K562 (cell line): ENCODE results near the gene CPS1. TPM values are rescaled to one million over a fixed set of nuclear protein-coding genes. Genes with fewer than 3 reads are reported as not detected.

Source experiments
- ATAC-seq: fragments of 200-7000 bp; cut with Tn5 transposase; 3 replicates; pipeline ENCODE4 v1.9.1; 2020; ENCODE audit warnings: moderate library complexity
- BruUV-seq: library from RNA; stranded (reverse); fragments of 400-500 nt; replicated peaks from 2 replicates; lab custom pipeline; 2021; lab: Mats Ljungman, UMichigan
- CTCF ChIA-PET: fragments of 300-600 bp; formaldehyde crosslinking; extraction: SDS; loops from one replicate; lab custom pipeline; 2021; ENCODE audit warnings: low intra/inter-chr PET ratio; lab: Yijun Ruan, JAX
- POLR2A ChIA-PET: fragments of 300-600, 350-650 bp; sonication (Branson Sonifier 250); formaldehyde crosslinking; extraction: SDS; loops from one replicate; lab custom pipeline; 2021; ENCODE audit warnings: antibody characterized with exemption, inconsistent platforms; lab: Yijun Ruan, JAX
- DNase-seq, 4 experiments: peaks; one replicate each; pipeline versions ENCODE4 v3.0.0 to v3.0.0-alpha.2; 2011 to 2018; ENCODE audit warnings: low spot score in 3 of 4, mixed read lengths in 3 of 4; ENCODE audit errors: extremely low read depth in 1 of 4
- FAIRE-seq: peaks from 2 replicates; lab custom pipeline; 2011; peaks lifted over from hg19 to GRCh38; lab: Jason Lieb, UNC
- H2AFZ ChIP-seq: 2 replicates; pipeline ENCODE4 v1.6.0; 2011; ENCODE audit warnings: low read depth, low read length, control low read depth, inconsistent platforms
- H3K27ac ChIP-seq: fragments of 200-600 bp; 3 replicates; pipeline ENCODE4 v1.8.0; 2011; ENCODE audit warnings: low read depth, mild to moderate bottlenecking, control low read depth, inconsistent platforms, low read length, moderate library complexity, mixed read lengths; ENCODE audit errors: extremely low read depth
- H3K27me3 ChIP-seq, 2 experiments: fragments of 300-600 bp in 1 of 2; 2 replicates in 1 of 2; 3 replicates in 1 of 2; pipeline versions ENCODE4 v1.6.0 to v1.8.0; 2011; ENCODE audit warnings: inconsistent platforms in 2 of 2, low read length in 2 of 2, mild to moderate bottlenecking in 1 of 2, mixed read lengths in 1 of 2, moderate library complexity in 1 of 2; ENCODE audit not compliant: control insufficient read depth in 2 of 2, insufficient read depth in 2 of 2
- H3K36me3 ChIP-seq: fragments of 300-600 bp; 3 replicates; pipeline ENCODE4 v1.8.0; 2011; ENCODE audit warnings: mild to moderate bottlenecking, low read length, inconsistent platforms; ENCODE audit not compliant: control insufficient read depth, insufficient read depth
- H3K4me1 ChIP-seq, 2 experiments: fragments of 200-600 bp in 1 of 2; replicated peaks in 1 of 2; 2 replicates in 1 of 2; 3 replicates in 1 of 2; pipeline versions ENCODE4 v1.5.1 to v1.8.0; 2011; ENCODE audit warnings: inconsistent platforms in 2 of 2, low read length in 2 of 2, mild to moderate bottlenecking in 1 of 2, mixed read lengths in 1 of 2, moderate library complexity in 1 of 2; ENCODE audit not compliant: control insufficient read depth in 2 of 2, insufficient read depth in 2 of 2
- H3K4me2 ChIP-seq: 2 replicates; pipeline ENCODE4 v1.6.1; 2011; ENCODE audit warnings: low read length, control low read depth, inconsistent platforms, mixed read lengths; ENCODE audit not compliant: insufficient read depth
- H3K4me3 ChIP-seq: fragments of 200-600 bp; sonication (generic), shearing (Covaris generic); 2 replicates; pipeline ENCODE4 v1.5.1; 2016; ENCODE audit warnings: control low read depth, inconsistent platforms
- H3K79me2 ChIP-seq: fragments of 200-600 bp; 3 replicates; pipeline ENCODE4 v1.8.0; 2011; ENCODE audit warnings: low read length, inconsistent platforms; ENCODE audit not compliant: control insufficient read depth, insufficient read depth
- H3K9ac ChIP-seq, 2 experiments: 2 replicates each; pipeline versions ENCODE4 v1.6.0 to v1.6.1; 2011; ENCODE audit warnings: low read depth in 2 of 2, low read length in 2 of 2, control low read depth in 1 of 2, inconsistent platforms in 1 of 2, mild to moderate bottlenecking in 1 of 2, mixed read lengths in 1 of 2; ENCODE audit not compliant: insufficient read depth in 1 of 2
- H3K9me1 ChIP-seq: one replicate; pipeline ENCODE4 v1.6.0; 2011; ENCODE audit warnings: inconsistent platforms, mild to moderate bottlenecking, low read length, moderate library complexity; ENCODE audit not compliant: control insufficient read depth, insufficient read depth
- H3K9me3 ChIP-seq: replicated peaks from 2 replicates; pipeline ENCODE4 v1.5.1; 2011; ENCODE audit warnings: low read depth, low read length, inconsistent platforms; ENCODE audit not compliant: control insufficient read depth, insufficient read depth
- H4K20me1 ChIP-seq: replicated peaks from 2 replicates; pipeline ENCODE4 v1.6.1; 2011; ENCODE audit warnings: low read length, inconsistent platforms, mixed read lengths; ENCODE audit not compliant: control insufficient read depth, insufficient read depth
- EGR1 ChIP-seq: fragments of 450-650 bp; conservative IDR thresholded peaks from 2 replicates; pipeline ENCODE4 v1.6.1; 2017; ENCODE audit warnings: mild to moderate bottlenecking
- PCBP2 ChIP-seq: fragments of 200-400 bp; formaldehyde crosslinking; IDR thresholded peaks from 2 replicates; pipeline ENCODE4 v1.6.1; 2018; ENCODE audit warnings: low read length, low read depth, mild to moderate bottlenecking, moderate library complexity; ENCODE audit not compliant: poor library complexity, severe bottlenecking
- PTRF ChIP-seq: fragments of 450-650 bp; IDR thresholded peaks from 2 replicates; pipeline ENCODE4 v1.6.1; 2016; ENCODE audit warnings: mild to moderate bottlenecking, missing genetic modification characterization, missing compliant biosample characterization
- in situ Hi-C: fragments of 300-500 bp; cut with MboI; formaldehyde crosslinking; loops from 4 replicates; pipeline ENCODE4 v1.15.0; 2018; ENCODE audit warnings: inconsistent platforms, mixed read lengths
- intact Hi-C: fragments of 100-400 bp; cut with micrococcal nuclease; formaldehyde crosslinking; loops from 2 replicates; pipeline ENCODE4 v1.14.2; 2022
- polyA plus RNA-seq, 8 experiments: library from polyadenylated mRNA; depleted of rRNA in 4 of 8; stranded (reverse) in 5 of 8; unstranded in 3 of 8; fragments of >200 nt; fragmentation: Nextera tagmentation in 2 of 8; fragmentation: Illumina TruSeq in 1 of 8; extraction: Ambion mirVana in 2 of 8; extraction: Trizol in 1 of 8; gene quantifications; 2 replicates each; pipeline versions ENCODE4 v1.2.1 to v1.2.3, GENCODE V29; 2011 to 2014; ENCODE audit warnings: inconsistent platforms in 1 of 8, missing spikeins in 1 of 8
- total RNA-seq, 7 experiments: library from RNA; depleted of rRNA in 6 of 7; stranded (reverse); fragments of >200 nt in 6 of 7; fragmentation: Illumina TruSeq in 2 of 7; extraction: Trizol in 2 of 7; gene quantifications; 2 replicates each; pipeline versions ENCODE4 v1.2.1 to v1.2.3, GENCODE V29; 2011 to 2021; ENCODE audit warnings: low replicate concordance in 1 of 7
- TF ChIP-seq, protein P1 (sequence below): sonication (generic); formaldehyde crosslinking; IDR thresholded peaks from 2 replicates; pipeline ENCODE4 v1.9.0; 2022; ENCODE audit warnings: mild to moderate bottlenecking, missing genetic modification reagents
- TF ChIP-seq, protein P2 (sequence below): IDR thresholded peaks from 2 replicates; pipeline ENCODE4 v1.6.1; 2011; ENCODE audit warnings: borderline replicate concordance, low read depth, mild to moderate bottlenecking, moderate library complexity, low read length; ENCODE audit not compliant: insufficient read depth, poor library complexity, severe bottlenecking
- TF ChIP-seq, protein P3 (sequence below): fragments of 450-650 bp; IDR thresholded peaks from 2 replicates; pipeline ENCODE4 v1.6.1; 2016; ENCODE audit warnings: mild to moderate bottlenecking, moderate library complexity

The CPS1 gene
- total and polyA plus RNA-seq, 9 of the 15 experiments (the other 6 are each of a cell fraction or from before 2014, with no cell fraction given), result 2.4 to 13.5 (median 6.0) TPM

DNA sequence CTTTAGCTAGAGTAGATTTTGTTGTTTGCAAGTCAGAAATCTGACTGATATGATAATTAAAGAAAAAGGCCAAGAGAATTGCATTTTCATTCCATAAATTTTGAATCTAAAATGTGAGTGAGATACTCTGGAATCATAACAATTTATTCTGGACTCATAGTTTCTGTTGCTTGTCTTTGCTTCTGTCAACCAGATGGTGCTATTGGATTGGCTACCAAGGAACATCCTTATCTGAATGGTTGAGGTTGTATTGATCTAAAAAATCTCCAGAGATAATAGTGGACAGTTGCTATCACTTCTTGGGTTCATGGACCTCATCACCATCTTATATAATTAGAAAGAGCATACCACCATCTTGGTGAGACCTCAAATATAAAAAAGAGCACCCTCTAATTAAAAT, 34.0 kb upstream of the CPS1 start:
- intact Hi-C loops, result no loop called here
- DNase-seq (no peak), FAIRE-seq (no peak), ATAC-seq (no peak)
- Histone ChIP-seq H3K4me2 (no peak overlapping the region), H3K27ac (no peak overlapping the region), H3K27me3 (no peaks in the 10 kb centered on the region), H4K20me1 (no peaks in the 10 kb centered on the region), H3K9me3 (no peaks in the 10 kb centered on the region), H3K4me3 (no peak overlapping the region), H3K79me2 (no peaks in the 10 kb centered on the region), H3K9ac (no peak overlapping the region), H3K4me1 (no peaks in the 10 kb centered on the region), H2AFZ (no peak overlapping the region), H3K9me1 (no peaks in the 10 kb centered on the region), H3K36me3 (no peaks in the 10 kb centered on the region)
- ChIA-PET CTCF (no interaction called here), POLR2A (no interaction called here)
- in situ Hi-C loops, result no loop called here
- TF ChIP-seq PCBP2 (no peak), PTRF (no peak), EGR1 (no peak)
- TF ChIP-seq, protein P1, sequence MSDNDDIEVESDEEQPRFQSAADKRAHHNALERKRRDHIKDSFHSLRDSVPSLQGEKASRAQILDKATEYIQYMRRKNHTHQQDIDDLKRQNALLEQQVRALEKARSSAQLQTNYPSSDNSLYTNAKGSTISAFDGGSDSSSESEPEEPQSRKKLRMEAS (CRISPR knock-in tag), result no peak
- TF ChIP-seq, protein P2, sequence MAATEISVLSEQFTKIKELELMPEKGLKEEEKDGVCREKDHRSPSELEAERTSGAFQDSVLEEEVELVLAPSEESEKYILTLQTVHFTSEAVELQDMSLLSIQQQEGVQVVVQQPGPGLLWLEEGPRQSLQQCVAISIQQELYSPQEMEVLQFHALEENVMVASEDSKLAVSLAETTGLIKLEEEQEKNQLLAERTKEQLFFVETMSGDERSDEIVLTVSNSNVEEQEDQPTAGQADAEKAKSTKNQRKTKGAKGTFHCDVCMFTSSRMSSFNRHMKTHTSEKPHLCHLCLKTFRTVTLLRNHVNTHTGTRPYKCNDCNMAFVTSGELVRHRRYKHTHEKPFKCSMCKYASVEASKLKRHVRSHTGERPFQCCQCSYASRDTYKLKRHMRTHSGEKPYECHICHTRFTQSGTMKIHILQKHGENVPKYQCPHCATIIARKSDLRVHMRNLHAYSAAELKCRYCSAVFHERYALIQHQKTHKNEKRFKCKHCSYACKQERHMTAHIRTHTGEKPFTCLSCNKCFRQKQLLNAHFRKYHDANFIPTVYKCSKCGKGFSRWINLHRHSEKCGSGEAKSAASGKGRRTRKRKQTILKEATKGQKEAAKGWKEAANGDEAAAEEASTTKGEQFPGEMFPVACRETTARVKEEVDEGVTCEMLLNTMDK, result no peak
- TF ChIP-seq, protein P3, sequence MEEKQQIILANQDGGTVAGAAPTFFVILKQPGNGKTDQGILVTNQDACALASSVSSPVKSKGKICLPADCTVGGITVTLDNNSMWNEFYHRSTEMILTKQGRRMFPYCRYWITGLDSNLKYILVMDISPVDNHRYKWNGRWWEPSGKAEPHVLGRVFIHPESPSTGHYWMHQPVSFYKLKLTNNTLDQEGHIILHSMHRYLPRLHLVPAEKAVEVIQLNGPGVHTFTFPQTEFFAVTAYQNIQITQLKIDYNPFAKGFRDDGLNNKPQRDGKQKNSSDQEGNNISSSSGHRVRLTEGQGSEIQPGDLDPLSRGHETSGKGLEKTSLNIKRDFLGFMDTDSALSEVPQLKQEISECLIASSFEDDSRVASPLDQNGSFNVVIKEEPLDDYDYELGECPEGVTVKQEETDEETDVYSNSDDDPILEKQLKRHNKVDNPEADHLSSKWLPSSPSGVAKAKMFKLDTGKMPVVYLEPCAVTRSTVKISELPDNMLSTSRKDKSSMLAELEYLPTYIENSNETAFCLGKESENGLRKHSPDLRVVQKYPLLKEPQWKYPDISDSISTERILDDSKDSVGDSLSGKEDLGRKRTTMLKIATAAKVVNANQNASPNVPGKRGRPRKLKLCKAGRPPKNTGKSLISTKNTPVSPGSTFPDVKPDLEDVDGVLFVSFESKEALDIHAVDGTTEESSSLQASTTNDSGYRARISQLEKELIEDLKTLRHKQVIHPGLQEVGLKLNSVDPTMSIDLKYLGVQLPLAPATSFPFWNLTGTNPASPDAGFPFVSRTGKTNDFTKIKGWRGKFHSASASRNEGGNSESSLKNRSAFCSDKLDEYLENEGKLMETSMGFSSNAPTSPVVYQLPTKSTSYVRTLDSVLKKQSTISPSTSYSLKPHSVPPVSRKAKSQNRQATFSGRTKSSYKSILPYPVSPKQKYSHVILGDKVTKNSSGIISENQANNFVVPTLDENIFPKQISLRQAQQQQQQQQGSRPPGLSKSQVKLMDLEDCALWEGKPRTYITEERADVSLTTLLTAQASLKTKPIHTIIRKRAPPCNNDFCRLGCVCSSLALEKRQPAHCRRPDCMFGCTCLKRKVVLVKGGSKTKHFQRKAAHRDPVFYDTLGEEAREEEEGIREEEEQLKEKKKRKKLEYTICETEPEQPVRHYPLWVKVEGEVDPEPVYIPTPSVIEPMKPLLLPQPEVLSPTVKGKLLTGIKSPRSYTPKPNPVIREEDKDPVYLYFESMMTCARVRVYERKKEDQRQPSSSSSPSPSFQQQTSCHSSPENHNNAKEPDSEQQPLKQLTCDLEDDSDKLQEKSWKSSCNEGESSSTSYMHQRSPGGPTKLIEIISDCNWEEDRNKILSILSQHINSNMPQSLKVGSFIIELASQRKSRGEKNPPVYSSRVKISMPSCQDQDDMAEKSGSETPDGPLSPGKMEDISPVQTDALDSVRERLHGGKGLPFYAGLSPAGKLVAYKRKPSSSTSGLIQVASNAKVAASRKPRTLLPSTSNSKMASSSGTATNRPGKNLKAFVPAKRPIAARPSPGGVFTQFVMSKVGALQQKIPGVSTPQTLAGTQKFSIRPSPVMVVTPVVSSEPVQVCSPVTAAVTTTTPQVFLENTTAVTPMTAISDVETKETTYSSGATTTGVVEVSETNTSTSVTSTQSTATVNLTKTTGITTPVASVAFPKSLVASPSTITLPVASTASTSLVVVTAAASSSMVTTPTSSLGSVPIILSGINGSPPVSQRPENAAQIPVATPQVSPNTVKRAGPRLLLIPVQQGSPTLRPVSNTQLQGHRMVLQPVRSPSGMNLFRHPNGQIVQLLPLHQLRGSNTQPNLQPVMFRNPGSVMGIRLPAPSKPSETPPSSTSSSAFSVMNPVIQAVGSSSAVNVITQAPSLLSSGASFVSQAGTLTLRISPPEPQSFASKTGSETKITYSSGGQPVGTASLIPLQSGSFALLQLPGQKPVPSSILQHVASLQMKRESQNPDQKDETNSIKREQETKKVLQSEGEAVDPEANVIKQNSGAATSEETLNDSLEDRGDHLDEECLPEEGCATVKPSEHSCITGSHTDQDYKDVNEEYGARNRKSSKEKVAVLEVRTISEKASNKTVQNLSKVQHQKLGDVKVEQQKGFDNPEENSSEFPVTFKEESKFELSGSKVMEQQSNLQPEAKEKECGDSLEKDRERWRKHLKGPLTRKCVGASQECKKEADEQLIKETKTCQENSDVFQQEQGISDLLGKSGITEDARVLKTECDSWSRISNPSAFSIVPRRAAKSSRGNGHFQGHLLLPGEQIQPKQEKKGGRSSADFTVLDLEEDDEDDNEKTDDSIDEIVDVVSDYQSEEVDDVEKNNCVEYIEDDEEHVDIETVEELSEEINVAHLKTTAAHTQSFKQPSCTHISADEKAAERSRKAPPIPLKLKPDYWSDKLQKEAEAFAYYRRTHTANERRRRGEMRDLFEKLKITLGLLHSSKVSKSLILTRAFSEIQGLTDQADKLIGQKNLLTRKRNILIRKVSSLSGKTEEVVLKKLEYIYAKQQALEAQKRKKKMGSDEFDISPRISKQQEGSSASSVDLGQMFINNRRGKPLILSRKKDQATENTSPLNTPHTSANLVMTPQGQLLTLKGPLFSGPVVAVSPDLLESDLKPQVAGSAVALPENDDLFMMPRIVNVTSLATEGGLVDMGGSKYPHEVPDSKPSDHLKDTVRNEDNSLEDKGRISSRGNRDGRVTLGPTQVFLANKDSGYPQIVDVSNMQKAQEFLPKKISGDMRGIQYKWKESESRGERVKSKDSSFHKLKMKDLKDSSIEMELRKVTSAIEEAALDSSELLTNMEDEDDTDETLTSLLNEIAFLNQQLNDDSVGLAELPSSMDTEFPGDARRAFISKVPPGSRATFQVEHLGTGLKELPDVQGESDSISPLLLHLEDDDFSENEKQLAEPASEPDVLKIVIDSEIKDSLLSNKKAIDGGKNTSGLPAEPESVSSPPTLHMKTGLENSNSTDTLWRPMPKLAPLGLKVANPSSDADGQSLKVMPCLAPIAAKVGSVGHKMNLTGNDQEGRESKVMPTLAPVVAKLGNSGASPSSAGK, result no peak
- BruUV-seq, result no TSS peak
